Measurements from ENCODE around the gene DNM3. TPM values are rescaled to one million over a fixed set of nuclear protein-coding genes. Genes with fewer than 3 reads are reported as not detected.

The DNM3 gene
- total and polyA plus RNA-seq, 2 of the 8 experiments (the other 6 are each of a cell fraction or from before 2014, with no cell fraction given), result 2.0 to 8.5 TPM

GRCh38 chr1:172018727-172019311, 177.5 kb downstream of the DNM3 start:
- Histone ChIP-seq H2BK15ac (ENCODE audit: low read length) (no peak overlapping the region), H4K8ac (ENCODE audit: extremely low read depth, insufficient read depth, low read length) (no peak overlapping the region), H3K14ac (ENCODE audit: insufficient read length) (no peak overlapping the region), H3K79me2 (ENCODE audit: control insufficient read depth in 1 of 2, insufficient read depth in 2 of 2, low read length in 2 of 2) (no peaks in the 10 kb centered on the region), H3K4me2 (ENCODE audit: insufficient read depth in 1 of 2, low read depth in 2 of 2, low read length in 2 of 2) (no peak overlapping the region), H3K9me3 (ENCODE audit: insufficient read depth in 2 of 2, low read depth in 1 of 2, low read length in 1 of 2) (peaks cover 0 to 2% of the 10 kb centered on the region in 2 experiments; a peak in 1 of 4 replicates), H3K56ac (replicated peaks; ENCODE audit: insufficient read length, low read depth, low read length) (no peak overlapping the region), H3K36me3 (ENCODE audit: control insufficient read depth in 2 of 4, insufficient read depth in 4 of 4, low read length in 3 of 4) (no peaks in the 10 kb centered on the region), H3K4me1 (replicated peaks in 1 of 4; ENCODE audit: control insufficient read depth in 3 of 4, insufficient read depth in 4 of 4, low read length in 3 of 4) (no peaks in the 10 kb centered on the region), H3K9ac (replicated peaks in 1 of 4; ENCODE audit: extremely low read depth in 1 of 4, low read depth in 3 of 4, low read length in 3 of 4) (no peak overlapping the region), H2BK5ac (ENCODE audit: low read depth, low read length) (no peak overlapping the region), H3K79me1 (ENCODE audit: low read depth, low read length) (no peaks in the 10 kb centered on the region), H2BK20ac (ENCODE audit: low read length) (no peak overlapping the region), H2BK12ac (ENCODE audit: low read depth, low read length) (no peak overlapping the region), H3K4me3 (ENCODE audit: extremely low read depth in 1 of 4, insufficient read depth in 2 of 4, low read depth in 3 of 4, low read length in 4 of 4) (no peak overlapping the region), H4K5ac (ENCODE audit: insufficient read length, low read depth, low read length) (no peak overlapping the region), H2BK120ac (replicated peaks; ENCODE audit: low read depth, low read length) (no peak overlapping the region), H3K23me2 (ENCODE audit: low read depth, low read length) (no peaks in the 10 kb centered on the region), H3K4ac (replicated peaks; ENCODE audit: insufficient read length, low read depth, low read length) (no peak overlapping the region), H3K18ac (ENCODE audit: extremely low read depth, low read length) (no peak overlapping the region), H4K20me1 (replicated peaks in 1 of 2; ENCODE audit: control insufficient read depth in 1 of 2, insufficient read depth in 2 of 2, low read length in 2 of 2) (no peaks in the 10 kb centered on the region), H4K91ac (replicated peaks; ENCODE audit: insufficient read length, low read length) (no peak overlapping the region), H2AK5ac (ENCODE audit: low read depth, low read length) (no peak overlapping the region), H3K23ac (ENCODE audit: insufficient read length) (no peak overlapping the region), H3K27ac (ENCODE audit: low read depth, low read length) (no peak overlapping the region), H3K27me3 (replicated peaks in 1 of 4; ENCODE audit: control insufficient read depth in 3 of 4, extremely low read depth in 1 of 4, insufficient read depth in 3 of 4, low read length in 3 of 4) (no peaks in the 10 kb centered on the region), H2AFZ (ENCODE audit: low read length) (no peak overlapping the region)
- POLR2A ChIA-PET (ENCODE audit: partially characterized antibody), result no interaction called here
- FAIRE-seq (no peak), DNase-seq (ENCODE audit: low read depth in 1 of 2, low spot score in 2 of 2) (no peak)
- no CpG with 5 or more reads among the region's 1 CpG for WGBS, 2 experiments (ENCODE audit: extremely low coverage in 1 of 2, insufficient coverage in 1 of 2, insufficient read length in 1 of 2, insufficient replicate concordance in 2 of 2, low coverage in 1 of 2, low lambda C conversion rate in 2 of 2, missing lambda C conversion rate in 1 of 2)
- CTCF ChIA-PET (ENCODE audit: partially characterized antibody), result interaction anchor here (0.9 to 1.4 kb wide), 2 partner anchors 33 to 383 kb away, joined by 3 to 5 read pairs; no protein-coding TSS in a partner anchor
- TF ChIP-seq, protein P1, sequence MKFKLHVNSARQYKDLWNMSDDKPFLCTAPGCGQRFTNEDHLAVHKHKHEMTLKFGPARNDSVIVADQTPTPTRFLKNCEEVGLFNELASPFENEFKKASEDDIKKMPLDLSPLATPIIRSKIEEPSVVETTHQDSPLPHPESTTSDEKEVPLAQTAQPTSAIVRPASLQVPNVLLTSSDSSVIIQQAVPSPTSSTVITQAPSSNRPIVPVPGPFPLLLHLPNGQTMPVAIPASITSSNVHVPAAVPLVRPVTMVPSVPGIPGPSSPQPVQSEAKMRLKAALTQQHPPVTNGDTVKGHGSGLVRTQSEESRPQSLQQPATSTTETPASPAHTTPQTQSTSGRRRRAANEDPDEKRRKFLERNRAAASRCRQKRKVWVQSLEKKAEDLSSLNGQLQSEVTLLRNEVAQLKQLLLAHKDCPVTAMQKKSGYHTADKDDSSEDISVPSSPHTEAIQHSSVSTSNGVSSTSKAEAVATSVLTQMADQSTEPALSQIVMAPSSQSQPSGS (IDR thresholded peaks at IDR 0.05; ENCODE audit: low read length), result no peak
- TF ChIP-seq CHD1 (IDR thresholded peaks at IDR 0.05; ENCODE audit: low read depth, low read length) (no peak), RBBP5 (IDR thresholded peaks at IDR 0.05; ENCODE audit: borderline replicate concordance, low read depth, low read length) (no peak), EP300 (IDR thresholded peaks at IDR 0.05; ENCODE audit: borderline replicate concordance in 1 of 2, low read depth in 2 of 2, low read length in 2 of 2) (no peak), SIX5 (IDR thresholded peaks at IDR 0.05; ENCODE audit: low read depth, low read length) (no peak)
- TF ChIP-seq, protein P2, sequence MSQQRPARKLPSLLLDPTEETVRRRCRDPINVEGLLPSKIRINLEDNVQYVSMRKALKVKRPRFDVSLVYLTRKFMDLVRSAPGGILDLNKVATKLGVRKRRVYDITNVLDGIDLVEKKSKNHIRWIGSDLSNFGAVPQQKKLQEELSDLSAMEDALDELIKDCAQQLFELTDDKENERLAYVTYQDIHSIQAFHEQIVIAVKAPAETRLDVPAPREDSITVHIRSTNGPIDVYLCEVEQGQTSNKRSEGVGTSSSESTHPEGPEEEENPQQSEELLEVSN (IDR thresholded peaks at IDR 0.05), result no peak

Data from H1 (cell line).